Heart left ventricle (tissue), 16 donors: Measurements from ENCODE around the gene KIF26B. TPM values are rescaled to one million over a fixed set of nuclear protein-coding genes. Genes with fewer than 3 reads are reported as not detected.
A peak's percentile ranks its signal among the peaks of the same experiment; 100 is the strongest.

Experiments
- ATAC-seq, 4 donors: fragments of 200-7000 bp; cut with Tn5 transposase; one replicate each; pipeline ENCODE4 v1.9.1; 2020 to 2022; ENCODE audit warnings: moderate library complexity in 4 of 4, mild to moderate bottlenecking in 3 of 4, moderate number of reproducible peaks in 1 of 4
- DNase-seq, 5 donors: peaks; one replicate each; pipeline ENCODE4 v3.0.0-alpha.2; 2020
- H3K27ac ChIP-seq, 12 donors: fragments of 200-600 bp; sonication (generic) in 4 of 12; one replicate each; pipeline versions ENCODE4 v1.5.0 to v1.8.0; 2016 to 2022; ENCODE audit warnings: mild to moderate bottlenecking in 2 of 12
- H3K27me3 ChIP-seq, 9 donors: fragments of 200-600 bp; sonication (generic) in 2 of 9; one replicate each; pipeline versions ENCODE4 v1.5.1 to v1.8.0; 2016 to 2022; ENCODE audit warnings: mild to moderate bottlenecking in 3 of 9
- H3K36me3 ChIP-seq, 9 donors: fragments of 200-600 bp; sonication (generic) in 2 of 9; one replicate each; pipeline versions ENCODE4 v1.5.0 to v1.8.0; 2018 to 2022; ENCODE audit warnings: mild to moderate bottlenecking in 2 of 9
- H3K4me1 ChIP-seq, 12 donors: fragments of 200-600 bp; sonication (generic) in 4 of 12; one replicate each; pipeline versions ENCODE4 v1.5.0 to v1.8.0; 2016 to 2022; ENCODE audit warnings: mild to moderate bottlenecking in 3 of 12
- H3K4me3 ChIP-seq, 12 donors: fragments of 200-600 bp; sonication (generic) in 4 of 12; one replicate each; pipeline versions ENCODE4 v1.5.0 to v1.8.0; 2017 to 2022; ENCODE audit warnings: mild to moderate bottlenecking in 9 of 12, moderate library complexity in 4 of 12
- H3K9me3 ChIP-seq, 12 donors: fragments of 200-600 bp; sonication (generic) in 4 of 12; one replicate each; pipeline versions ENCODE4 v1.5.0 to v1.8.0; 2016 to 2022; ENCODE audit warnings: mild to moderate bottlenecking in 1 of 12
- CTCF ChIP-seq, 12 donors: fragments of 200-600 bp; sonication (generic) in 4 of 12; IDR thresholded peaks; one replicate each; pipeline versions ENCODE4 v1.5.0 to v1.8.0; 2018 to 2022; ENCODE audit warnings: antibody characterized with exemption in 12 of 12, mild to moderate bottlenecking in 5 of 12
- POLR2A ChIP-seq, 2 donors: fragments of 450-650 bp; IDR thresholded peaks; one replicate each; pipeline ENCODE4 v1.6.1; 2017; ENCODE audit warnings: antibody characterized with exemption in 2 of 2, mild to moderate bottlenecking in 2 of 2, moderate library complexity in 2 of 2
- WGBS, 4 donors: extraction: QIAGEN DNeasy Blood & Tissue Kit in 2 of 4; methylation state at CpG; one replicate each; pipeline versions ENCODE4 v1.1.5 to v1.1.7; 2013 to 2018; 5-methylcytosine and 5-hydroxymethylcytosine counted together
- intact Hi-C, 10 donors: fragments of 100-400 bp; cut with DNase I; formaldehyde crosslinking; loops; one replicate each; pipeline versions ENCODE4 v1.11.1 to v1.14.2; 2022
- polyA plus RNA-seq, 2 donors: library from polyadenylated mRNA; stranded (reverse); fragments of 200-250 nt; gene quantifications; one replicate each; pipeline ENCODE4 v1.2.3, GENCODE V29; 2013
- total RNA-seq, 9 donors: library from RNA; depleted of rRNA in 2 of 9; stranded (reverse); fragments of >200 nt in 2 of 9; fragmentation: NEBNext Ultra II Directional in 3 of 9; extraction: Animal tissue kit (Norgen Biotek cat#: 25700) in 3 of 9; gene quantifications; one replicate each; pipeline versions ENCODE4 v1.1.0 to v1.2.4, GENCODE V29; 2016 to 2023
- donor health status: ischemic (EF 13 %, LVEDD 7.1; RV severe dilation, severe dysfunction).
- donor health status: healthy with polysubstance abuse.
- donor health status: DM: no; HTN: yes; CAD: no.
- donor health status: DM: no; HTN: no; CAD: no.
- donor health status: ischemic (EF 25% LVEDD 6.9; RV normal size, moderate dysfunction).
- donor health status: ischemic (EF 25% LVEDD 5.7; RV mildly dilated, moderate dysfunction).
- donor health status: healthy.
- donor health status: DM: yes; HTN: yes; CAD: no.
- donor health status: ischemic (EF 35%, LVEDD 5.7; RV mildly dilated, moderate dysfunction).
- donor health status: nonischemic (EF 11% LVEDD 7.7; RV severe dilation, severe dysfunction).
- donor health status: DM: yes; HTN: yes; CAD: no.
- donor health status: PGD.
- donor health status: ischemic (EF 29% LVEDD 5.4; RV normal size, mild dysfunction).
- donor health status: nonischemic (EF 23%, LVEDD 6.1; RV moderate dilation, normal function).

KIF26B gene
- total and polyA plus RNA-seq, 11 donors, result 1.2 to 7.0 (median 2.3) TPM

GRCh38 chr1:245132771-245133170, 22.0 kb upstream of the KIF26B start:
- Histone ChIP-seq H3K27ac (no peak overlapping the region), H3K4me1 (peaks cover 0 to 10% (median 0%) of the 10 kb centered on the region in 12 donors), H3K36me3 (no peaks in the 10 kb centered on the region), H3K27me3 (peaks cover 0 to 20% (median 0%) of the 10 kb centered on the region in 9 donors), H3K4me3 (no peak overlapping the region), H3K9me3 (no peaks in the 10 kb centered on the region)
- DNase-seq (no peak), ATAC-seq (no peak)
- 76 to 87% (median 79%) methylated on average over 11 of the region's 11 CpGs for WGBS, 4 donors
- TF ChIP-seq POLR2A (IDR thresholded peaks at IDR 0.05), result no peak
- TF ChIP-seq CTCF (IDR thresholded peaks at IDR 0.05), result no peak
- intact Hi-C loops, result no loop called here

GRCh38 chr1:245133995-245134715, 20.6 kb upstream of the KIF26B start:
- peak; percentile 27 to 85 (median 77) for DNase-seq

GRCh38 chr1:245142171-245142798, 12.5 kb upstream of the KIF26B start:
- no peak overlapping the region for H3K4me3 ChIP-seq
- H3K4me1 ChIP-seq, result no peaks in the 10 kb centered on the region
- H3K36me3 ChIP-seq, result no peaks in the 10 kb centered on the region
- WGBS, 4 donors, result 84 to 95% (median 90%) methylated on average over 14 to 18 of the region's 18 CpGs
- no peak overlapping the region for H3K27ac ChIP-seq
- intact Hi-C loops, result no loop called here
- ATAC-seq, result no peak
- peaks cover 0 to 4% (median 0%) of the 10 kb centered on the region in 9 donors for H3K27me3 ChIP-seq
- TF ChIP-seq CTCF (IDR thresholded peaks at IDR 0.05) (no peak), POLR2A (IDR thresholded peaks at IDR 0.05) (no peak)
- H3K9me3 ChIP-seq, result no peaks in the 10 kb centered on the region
- no peak for DNase-seq

More at GRCh38 chr1:245133995-245134715, 20.6 kb upstream of the KIF26B start:
- H3K36me3 ChIP-seq, result no peaks in the 10 kb centered on the region
- no peak for TF ChIP-seq POLR2A (IDR thresholded peaks at IDR 0.05)
- TF ChIP-seq CTCF (IDR thresholded peaks at IDR 0.05), result no peak
- WGBS, 4 donors, result 38 to 55% (median 46%) methylated on average over 17 of the region's 17 CpGs
- intact Hi-C loops, result no loop called here
- H3K4me1 ChIP-seq, result peaks cover 0 to 10% (median 0%) of the 10 kb centered on the region in 12 donors
- no peak overlapping the region for H3K4me3 ChIP-seq
- H3K9me3 ChIP-seq, result no peaks in the 10 kb centered on the region
- H3K27me3 ChIP-seq, result peaks cover 0 to 21% (median 3%) of the 10 kb centered on the region in 9 donors
- peak; percentile 86 to 95 (median 90) for ATAC-seq
- peak overlapping the region in 1 of 12 donors; percentile 42 for H3K27ac ChIP-seq

GRCh38 chr1:245142976-245143375, 11.8 kb upstream of the KIF26B start:
- no peaks in the 10 kb centered on the region for H3K9me3 ChIP-seq
- no peak for ATAC-seq
- intact Hi-C loops, result no loop called here
- H3K4me1 ChIP-seq, result no peaks in the 10 kb centered on the region
- WGBS, 4 donors, result 91 to 95% (median 95%) methylated on average over 14 of the region's 14 CpGs
- no peaks in the 10 kb centered on the region for H3K36me3 ChIP-seq
- DNase-seq, result no peak
- H3K27me3 ChIP-seq, result peaks cover 0 to 3% (median 0%) of the 10 kb centered on the region in 9 donors
- TF ChIP-seq CTCF (IDR thresholded peaks at IDR 0.05) (no peak), POLR2A (IDR thresholded peaks at IDR 0.05) (no peak)
- no peak overlapping the region for H3K4me3 ChIP-seq
- H3K27ac ChIP-seq, result no peak overlapping the region
